SK-N-SH (cell line): ENCODE measurements around the gene FAM240A. TPM values are rescaled to one million over a fixed set of nuclear protein-coding genes. Genes with fewer than 3 reads are reported as not detected.

ENCODE experiments used
- CTCF ChIA-PET: fragments of 300-600, 350-600 bp; formaldehyde crosslinking; extraction: SDS; loops from one replicate; lab custom pipeline; 2021; lab: Yijun Ruan, JAX
- POLR2A ChIA-PET: fragments of 350-600 bp; sonication (Branson Sonifier 250); formaldehyde crosslinking; extraction: SDS; loops from one replicate; lab custom pipeline; 2020; ENCODE audit warnings: antibody characterized with exemption, inconsistent platforms; lab: Yijun Ruan, JAX
- DNase-seq: peaks from one replicate; pipeline ENCODE4 v3.0.0; 2012
- H2AFZ ChIP-seq: fragments of 200-600 bp; sonication (generic); 2 replicates; pipeline ENCODE4 v1.8.1; 2016; ENCODE audit warnings: antibody characterized with exemption, mild to moderate bottlenecking, low read depth
- H3F3A ChIP-seq: fragments of 200-600 bp; sonication (generic); replicated peaks from 2 replicates; pipeline ENCODE3; 2016; ENCODE audit warnings: antibody characterized with exemption, mild to moderate bottlenecking; ENCODE audit not compliant: insufficient read depth
- H3K27ac ChIP-seq, 2 experiments: fragments of 200-500 bp in 1 of 2; fragments of 200-600 bp in 1 of 2; sonication (Bioruptor generic) in 1 of 2; sonication (generic), shearing (Covaris generic) in 1 of 2; 2 replicates each; pipeline versions ENCODE4 v1.5.1 to v1.6.1; 2014 to 2016; ENCODE audit warnings: low read depth in 2 of 2, inconsistent platforms in 1 of 2, low read length in 1 of 2, mild to moderate bottlenecking in 1 of 2, mixed read lengths in 1 of 2
- H3K27me3 ChIP-seq: fragments of 200-600 bp; sonication (generic), shearing (Covaris generic); 2 replicates; pipeline ENCODE4 v1.6.1; 2016; ENCODE audit warnings: mixed run types; ENCODE audit not compliant: insufficient read depth
- H3K36me3 ChIP-seq, 2 experiments: fragments of 200-500 bp in 1 of 2; fragments of 200-600 bp in 1 of 2; sonication (Bioruptor generic) in 1 of 2; sonication (generic) in 1 of 2; replicated peaks in 1 of 2; 2 replicates each; pipeline versions ENCODE3 to v1.5.1; 2014 to 2016; ENCODE audit warnings: low read length in 1 of 2, mild to moderate bottlenecking in 1 of 2; ENCODE audit not compliant: insufficient read depth in 2 of 2, control insufficient read depth in 1 of 2
- H3K4me1 ChIP-seq, 2 experiments: fragments of 200-500 bp in 1 of 2; fragments of 200-600 bp in 1 of 2; sonication (Bioruptor generic) in 1 of 2; sonication (generic), shearing (Covaris generic) in 1 of 2; 2 replicates each; pipeline versions ENCODE4 v1.5.1 to v1.6.1; 2014 to 2016; ENCODE audit warnings: low read depth in 1 of 2, low read length in 1 of 2, mixed run types in 1 of 2; ENCODE audit not compliant: insufficient read depth in 2 of 2, control insufficient read depth in 1 of 2
- H3K4me2 ChIP-seq: fragments of 200-600 bp; sonication (generic), shearing (Covaris generic); 2 replicates; pipeline ENCODE4 v1.6.1; 2017; ENCODE audit warnings: mixed run types
- H3K4me3 ChIP-seq, 2 experiments: fragments of 200-500 bp in 1 of 2; fragments of 200-600 bp in 1 of 2; sonication (Bioruptor generic) in 1 of 2; sonication (generic), shearing (Covaris generic) in 1 of 2; 2 replicates each; pipeline versions ENCODE4 v1.5.1 to v1.8.1; 2014 to 2016; ENCODE audit warnings: low read depth in 2 of 2, inconsistent platforms in 1 of 2, low read length in 1 of 2, mild to moderate bottlenecking in 1 of 2, mixed read lengths in 1 of 2, moderate library complexity in 1 of 2
- H3K79me2 ChIP-seq: fragments of 200-600 bp; sonication (generic); 2 replicates; pipeline ENCODE4 v1.8.1; 2017; ENCODE audit warnings: mild to moderate bottlenecking; ENCODE audit not compliant: insufficient read depth
- H3K9ac ChIP-seq: fragments of 200-600 bp; sonication (generic); 2 replicates; pipeline ENCODE4 v1.6.1; 2017; ENCODE audit warnings: mixed run types
- H3K9me2 ChIP-seq: fragments of 200-600 bp; sonication (generic); 2 replicates; pipeline ENCODE4 v1.6.1; 2017; ENCODE audit warnings: mixed run types
- H3K9me3 ChIP-seq: fragments of 200-600 bp; sonication (generic); 2 replicates; pipeline ENCODE4 v1.6.1; 2017; ENCODE audit warnings: mixed run types, mild to moderate bottlenecking, moderate library complexity
- H4K20me1 ChIP-seq: fragments of 200-600 bp; sonication (generic); 2 replicates; pipeline ENCODE4 v1.6.1; 2017; ENCODE audit warnings: mild to moderate bottlenecking, mixed run types; ENCODE audit not compliant: insufficient read depth
- EP300 ChIP-seq, 2 experiments: IDR thresholded peaks; 2 replicates each; pipeline versions ENCODE4 v1.4.0 to v1.6.1; 2012; ENCODE audit warnings: borderline replicate concordance in 1 of 2, low read depth in 1 of 2, low read length in 1 of 2
- FOSL2 ChIP-seq: IDR thresholded peaks from 2 replicates; pipeline ENCODE4 v1.4.0; 2012; ENCODE audit warnings: low read depth, mild to moderate bottlenecking, moderate library complexity, borderline replicate concordance
- FOXJ3 ChIP-seq: sonication (generic); formaldehyde crosslinking; IDR thresholded peaks from 2 replicates; pipeline ENCODE4 v1.5.1; 2020; ENCODE audit warnings: mild to moderate bottlenecking, missing genetic modification reagents
- GATA2 ChIP-seq: sonication (generic); formaldehyde crosslinking; IDR thresholded peaks from 2 replicates; pipeline ENCODE4 v1.5.0; 2020; ENCODE audit warnings: mild to moderate bottlenecking, missing genetic modification reagents
- IRF3 ChIP-seq: fragments of 150-350 bp; IDR thresholded peaks from 2 replicates; pipeline ENCODE4 v1.6.1; 2016; ENCODE audit warnings: mild to moderate bottlenecking, low read depth, low read length
- JUND ChIP-seq: IDR thresholded peaks from 2 replicates; pipeline ENCODE4 v1.4.0; 2012
- MAX ChIP-seq: IDR thresholded peaks from 2 replicates; pipeline ENCODE4 v1.4.0; 2012; ENCODE audit warnings: low read depth
- MXI1 ChIP-seq: IDR thresholded peaks from 2 replicates; pipeline ENCODE4 v1.6.1; 2012; ENCODE audit warnings: mild to moderate bottlenecking, low read depth, low read length, improper control_type of control experiment
- POLR2AphosphoS5 ChIP-seq: IDR thresholded peaks from 2 replicates; pipeline ENCODE4 v1.6.1; 2012; ENCODE audit warnings: low read depth, low read length
- RFX5 ChIP-seq: IDR thresholded peaks from 2 replicates; pipeline ENCODE4 v1.6.1; 2012; ENCODE audit warnings: mild to moderate bottlenecking, improper control_type of control experiment, low read length
- SIN3A ChIP-seq: IDR thresholded peaks from 2 replicates; pipeline ENCODE4 v1.6.1; 2012; ENCODE audit warnings: low read depth, mild to moderate bottlenecking, low read length, moderate library complexity, borderline replicate concordance
- SMC3 ChIP-seq: IDR thresholded peaks from 2 replicates; pipeline ENCODE4 v1.6.1; 2012; ENCODE audit warnings: low read depth, low read length, improper control_type of control experiment
- USF1 ChIP-seq: IDR thresholded peaks from 2 replicates; pipeline ENCODE4 v1.4.0; 2012; ENCODE audit warnings: low read depth, borderline replicate concordance
- WGBS: methylation state at CpG from one replicate; pipeline ENCODE4 v1.1.6; 2017; ENCODE audit warnings: low lambda C conversion rate; 5-methylcytosine and 5-hydroxymethylcytosine counted together
- polyA plus RNA-seq, 3 experiments: library from polyadenylated mRNA; depleted of rRNA; stranded (reverse); fragments of >200 nt; gene quantifications; 2 replicates each; pipeline ENCODE4 v1.2.3, GENCODE V29; 2012

Gene FAM240A
- not detected in 2 replicates for polyA plus RNA-seq (2012; rRNA removed)
- polyA plus RNA-seq (2012; cell fraction: cytosol; rRNA removed) = not detected in 2 replicates
- not detected in 2 replicates for polyA plus RNA-seq (2012; cell fraction: nucleus; rRNA removed)

GRCh38 chr3:46612324-46612723, at the start of gene FAM240A:
Gene FAM240A, plus strand, starts transcription at chr3:46612525. Its CDS starts 159 bp downstream, at chr3:46612684.
- Histone ChIP-seq H3F3A (no peaks in the 10 kb centered on the region), H3K36me3 (no peaks in the 10 kb centered on the region), H3K27ac (no peak within 1 kb of the TSS), H2AFZ (no peak within 1 kb of the TSS), H3K4me2 (no peak within 1 kb of the TSS), H3K4me1 (peaks cover 0 to 27% of the 10 kb centered on the region in 2 experiments; a peak in 2 of 4 replicates), H3K9me2 (no peaks in the 10 kb centered on the region), H3K9ac (no peak within 1 kb of the TSS), H3K27me3 (no peaks in the 10 kb centered on the region; the same call in 1 of the 2 replicates), H3K79me2 (no peaks in the 10 kb centered on the region), H3K9me3 (no peaks in the 10 kb centered on the region), H3K4me3 (no peak within 1 kb of the TSS)
- no peak for DNase-seq
- ChIA-PET POLR2A (no interaction called here), CTCF (no interaction called here)
- 51% methylated on average over 9 of the region's 9 CpGs for WGBS
- no peak for TF ChIP-seq FOSL2
- TF ChIP-seq EP300 (IDR thresholded peaks at IDR 0.05; ENCODE audit: borderline replicate concordance in 1 of 2, low read depth in 1 of 2, low read length in 1 of 2) = no peak
- TF ChIP-seq MAX = no peak
- TF ChIP-seq SIN3A = no peak
- TF ChIP-seq JUND = no peak
- no peak for TF ChIP-seq POLR2AphosphoS5
- TF ChIP-seq SMC3 = no peak
- no peak for TF ChIP-seq USF1
- TF ChIP-seq, all 33 proteins: peak for 0
- H4K20me1 ChIP-seq = no peaks in the 10 kb centered on the region

- H3F3A ChIP-seq = no peaks in the 10 kb centered on the region
- no peak for TF ChIP-seq POLR2AphosphoS5
- no peak for TF ChIP-seq MAX
- no peak for TF ChIP-seq GATA2 (CRISPR knock-in tag)
- no peak for TF ChIP-seq MXI1
- no peak for TF ChIP-seq IRF3
- no peak for TF ChIP-seq RFX5
- TF ChIP-seq FOXJ3 (CRISPR knock-in tag) = no peak
- CTCF ChIA-PET = interaction anchor here (1.2 to 10.9 kb wide), 3 partner anchors 15 to 78 kb away, joined by 4 to 223 read pairs (median 4); no protein-coding TSS in a partner anchor
- no peaks in the 10 kb centered on the region for H3K9me3 ChIP-seq
- POLR2A ChIA-PET = no interaction called here
- H2AFZ ChIP-seq = no peak overlapping the region
- no peaks in the 10 kb centered on the region for H3K9me2 ChIP-seq
- no peak overlapping the region for H3K4me3 ChIP-seq
- H3K27me3 ChIP-seq = no peaks in the 10 kb centered on the region
- H3K36me3 ChIP-seq = no peaks in the 10 kb centered on the region
- H3K4me1 ChIP-seq = peaks cover 0 to 12% of the 10 kb centered on the region in 2 experiments; a peak in 2 of 4 replicates
- WGBS = 86% methylated on average over 4 of the region's 5 CpGs
- DNase-seq = no peak
- H3K79me2 ChIP-seq = no peaks in the 10 kb centered on the region
- no peak overlapping the region for H3K27ac ChIP-seq
- no peak overlapping the region for H3K9ac ChIP-seq
- H4K20me1 ChIP-seq = no peaks in the 10 kb centered on the region
- H3K4me2 ChIP-seq = no peak overlapping the region
Observed at GRCh38 chr3:46564190-46565021, 47.9 kb upstream of the FAM240A start.
